GM12878 (cell line): ENCODE measurements around the gene FADD. TPM values are rescaled to one million over a fixed set of nuclear protein-coding genes. Genes with fewer than 3 reads are reported as not detected.

Experiments
- ATAC-seq: fragments of 200-7000 bp; cut with Tn5 transposase; 3 replicates; pipeline ENCODE4 v1.9.1; 2020; ENCODE audit warnings: mild to moderate bottlenecking, moderate library complexity
- BruUV-seq: library from RNA; stranded (reverse); fragments of 400-500 nt; replicated peaks from 2 replicates; lab custom pipeline; 2021; lab: Mats Ljungman, UMichigan
- CTCF ChIA-PET: fragments of 300-600 bp; sonication (Branson Sonifier 250); formaldehyde crosslinking; extraction: SDS; loops from one replicate; lab custom pipeline; 2021; ENCODE audit warnings: inconsistent platforms; lab: Yijun Ruan, JAX
- POLR2A ChIA-PET: fragments of 350-600 bp; formaldehyde crosslinking; extraction: SDS; loops from one replicate; lab custom pipeline; 2021; ENCODE audit warnings: inconsistent platforms; lab: Charles Lee
- RAD21 ChIA-PET: fragments of 300-600 bp; sonication (Branson Sonifier 250); formaldehyde crosslinking; loops from one replicate; lab custom pipeline; 2023; ENCODE audit warnings: antibody characterized with exemption; ENCODE audit not compliant: unreplicated experiment; lab: Charles Lee
- SMC1A ChIA-PET: fragments of 300-600 bp; sonication (Branson Sonifier 250); formaldehyde crosslinking; loops from one replicate; lab custom pipeline; 2023; ENCODE audit not compliant: unreplicated experiment, uncharacterized antibody; lab: Charles Lee
- DNase-seq: peaks from one replicate; pipeline ENCODE4 v3.0.0-alpha.2; 2011; ENCODE audit warnings: low read depth, low spot score
- FAIRE-seq: peaks from 3 replicates; lab custom pipeline; 2011; peaks lifted over from hg19 to GRCh38; lab: Jason Lieb, UNC
- H2AFZ ChIP-seq: 2 replicates; pipeline ENCODE4 v1.6.0; 2011; ENCODE audit warnings: low read depth, low read length, control low read depth; ENCODE audit not compliant: control insufficient read depth
- H3K27ac ChIP-seq: 2 replicates; pipeline ENCODE4 v1.5.1; 2011; ENCODE audit warnings: control low read depth; ENCODE audit not compliant: control insufficient read depth, insufficient read depth
- H3K27me3 ChIP-seq, 2 experiments: replicated peaks in 1 of 2; 2 replicates each; pipeline versions ENCODE4 v1.6.0 to v1.6.1; 2011; ENCODE audit warnings: low read length in 1 of 2; ENCODE audit not compliant: control insufficient read depth in 2 of 2, insufficient read depth in 2 of 2
- H3K36me3 ChIP-seq, 2 experiments: 2 replicates each; pipeline ENCODE4 v1.5.1; 2011; ENCODE audit warnings: low read length in 1 of 2; ENCODE audit not compliant: control insufficient read depth in 2 of 2, insufficient read depth in 2 of 2
- H3K4me1 ChIP-seq: 2 replicates; pipeline ENCODE4 v1.6.1; 2011; ENCODE audit warnings: mild to moderate bottlenecking, low read length, moderate library complexity, mixed read lengths; ENCODE audit not compliant: control insufficient read depth, insufficient read depth
- H3K4me2 ChIP-seq: 2 replicates; pipeline ENCODE4 v1.6.0; 2011; ENCODE audit warnings: control low read depth; ENCODE audit not compliant: control insufficient read depth, insufficient read depth
- H3K4me3 ChIP-seq: fragments of 200-600 bp; sonication (generic); 2 replicates; pipeline ENCODE4 v1.5.1; 2016
- H3K79me2 ChIP-seq: 2 replicates; pipeline ENCODE4 v1.6.0; 2011; ENCODE audit warnings: low read length; ENCODE audit not compliant: control insufficient read depth, insufficient read depth
- H3K9ac ChIP-seq: 2 replicates; pipeline ENCODE4 v1.8.0; 2011; ENCODE audit warnings: low read length, control low read depth, mixed read lengths; ENCODE audit not compliant: control insufficient read depth, insufficient read depth
- H3K9me3 ChIP-seq: replicated peaks from 3 replicates; pipeline ENCODE4 v1.5.1; 2011; ENCODE audit warnings: mild to moderate bottlenecking, low read length; ENCODE audit not compliant: control insufficient read depth, insufficient read depth
- H4K20me1 ChIP-seq: 2 replicates; pipeline ENCODE4 v1.6.0; 2011; ENCODE audit not compliant: control insufficient read depth, insufficient read depth
- FOS ChIP-seq: IDR thresholded peaks from 3 replicates; pipeline ENCODE4 v1.6.1; 2011; ENCODE audit warnings: borderline replicate concordance; ENCODE audit not compliant: insufficient read length; ENCODE audit errors: extremely low read depth
- IKZF2 ChIP-seq, 2 experiments: fragments of 450-650 bp; IDR thresholded peaks; 2 replicates each; pipeline ENCODE4 v1.6.1; 2017; ENCODE audit warnings: mild to moderate bottlenecking in 2 of 2, moderate library complexity in 2 of 2
- NFIC ChIP-seq: IDR thresholded peaks from 2 replicates; pipeline ENCODE4 v1.6.1; 2012; ENCODE audit warnings: low read depth, mild to moderate bottlenecking, inconsistent platforms, low read length, moderate library complexity
- RB1 ChIP-seq: fragments of 450-650 bp; formaldehyde crosslinking; IDR thresholded peaks from 2 replicates; pipeline ENCODE4 v1.6.1; 2017; ENCODE audit warnings: mild to moderate bottlenecking, borderline replicate concordance
- ZNF207 ChIP-seq: fragments of 450-650 bp; IDR thresholded peaks from 2 replicates; pipeline ENCODE4 v1.6.1; 2014; ENCODE audit warnings: antibody characterized with exemption, mild to moderate bottlenecking, borderline replicate concordance
- ZNF217 ChIP-seq: fragments of 450-650 bp; IDR thresholded peaks from 2 replicates; pipeline ENCODE4 v1.6.1; 2017; ENCODE audit warnings: antibody characterized with exemption, mild to moderate bottlenecking
- WGBS: methylation state at CpG from one replicate; pipeline ENCODE4 v1.1.6; 2016; ENCODE audit warnings: low lambda C conversion rate; ENCODE audit not compliant: insufficient replicate concordance, insufficient coverage; ENCODE audit errors: missing lambda C conversion rate; 5-methylcytosine and 5-hydroxymethylcytosine counted together
- in situ Hi-C: fragments of 300-500 bp; cut with MboI; formaldehyde crosslinking; loops from 9 replicates; pipeline ENCODE4 v1.14.3; 2018; ENCODE audit warnings: mixed read lengths
- intact Hi-C: fragments of 100-400 bp; cut with micrococcal nuclease; formaldehyde crosslinking; loops from one replicate; pipeline ENCODE4 v1.14.2; 2022; ENCODE audit not compliant: unreplicated experiment
- polyA plus RNA-seq, 11 experiments: library from polyadenylated mRNA; depleted of rRNA in 4 of 11; unstranded in 6 of 11; stranded (reverse) in 5 of 11; fragments of >200 nt; fragmentation: Nextera tagmentation in 4 of 11; fragmentation: Illumina TruSeq in 1 of 11; extraction: Ambion mirVana in 4 of 11; extraction: Trizol in 1 of 11; gene quantifications; 1 replicate in 1 of 11; 2 replicates in 10 of 11; pipeline versions ENCODE4 v1.2.1 to v1.2.3, GENCODE V29; 2011 to 2016; ENCODE audit warnings: inconsistent platforms in 2 of 11, missing spikeins in 2 of 11, low read depth in 1 of 11
- total RNA-seq, 4 experiments: library from RNA; depleted of rRNA in 3 of 4; stranded (reverse); fragments of >200 nt in 3 of 4; fragmentation: Illumina TruSeq in 1 of 4; extraction: Trizol in 1 of 4; gene quantifications; 2 replicates each; pipeline versions ENCODE4 v1.2.1 to v1.2.3, GENCODE V29; 2013 to 2021
- TF ChIP-seq, protein P1 (sequence below): fragments of 450-650 bp; IDR thresholded peaks from 2 replicates; pipeline ENCODE4 v1.6.1; 2016; ENCODE audit warnings: mild to moderate bottlenecking
- TF ChIP-seq, protein P2 (sequence below): fragments of 150-350 bp; IDR thresholded peaks from 2 replicates; pipeline ENCODE4 v1.6.1; 2016; ENCODE audit warnings: low read depth, low read length

FADD gene
- total and polyA plus RNA-seq, 10 of the 15 experiments (the other 5 are each of a cell fraction or from before 2014, with no cell fraction given): 0.32 to 38.7 (median 21.8) TPM

DNA sequence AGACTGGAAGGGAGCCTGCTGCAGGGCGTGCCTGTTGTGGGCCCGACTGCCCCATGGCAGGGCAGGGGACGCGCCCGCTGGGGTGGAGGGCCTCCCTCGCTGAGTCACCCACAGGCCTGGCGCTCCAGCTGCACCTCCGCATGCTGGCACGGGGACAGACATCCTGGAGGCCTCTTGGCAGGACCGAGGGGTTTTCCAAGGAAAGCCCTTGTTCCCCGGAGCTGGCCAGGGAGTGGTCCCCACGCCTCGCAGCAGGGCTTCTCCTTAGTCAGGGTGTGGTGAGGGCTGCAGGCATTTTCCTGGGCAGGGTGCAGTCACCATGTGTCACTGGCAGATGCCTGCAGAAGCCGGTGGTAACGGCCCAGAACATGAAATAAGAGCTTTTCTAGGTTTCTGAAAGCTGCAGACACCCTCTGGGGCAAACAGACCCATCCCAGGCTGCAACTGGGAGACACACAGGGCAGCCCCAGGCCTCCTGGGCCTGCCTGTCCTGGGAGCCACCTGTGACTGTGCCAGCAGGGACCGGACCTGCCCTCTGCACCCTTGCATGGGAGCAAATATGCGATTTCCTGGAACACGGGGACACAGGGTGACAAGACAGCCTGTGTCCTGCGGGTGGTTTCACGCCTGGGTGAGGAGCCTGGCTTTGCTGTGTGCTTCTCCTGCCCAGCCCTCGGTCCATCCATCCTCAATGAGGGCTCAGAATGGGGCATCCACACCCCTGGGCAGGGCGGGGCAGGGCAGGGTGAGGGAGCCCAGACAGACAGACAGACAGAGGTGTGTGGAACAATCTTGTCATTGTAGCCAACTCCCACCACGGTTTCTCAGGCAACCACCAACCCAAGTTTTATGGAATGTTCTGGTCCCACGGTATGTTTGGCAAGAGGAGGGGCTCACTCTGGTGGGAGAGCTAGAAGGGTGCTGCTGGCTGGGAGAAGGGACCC lies 43.2 kb upstream of the FADD start (continued):
- no peak for TF ChIP-seq ZNF217
- TF ChIP-seq, protein P1, sequence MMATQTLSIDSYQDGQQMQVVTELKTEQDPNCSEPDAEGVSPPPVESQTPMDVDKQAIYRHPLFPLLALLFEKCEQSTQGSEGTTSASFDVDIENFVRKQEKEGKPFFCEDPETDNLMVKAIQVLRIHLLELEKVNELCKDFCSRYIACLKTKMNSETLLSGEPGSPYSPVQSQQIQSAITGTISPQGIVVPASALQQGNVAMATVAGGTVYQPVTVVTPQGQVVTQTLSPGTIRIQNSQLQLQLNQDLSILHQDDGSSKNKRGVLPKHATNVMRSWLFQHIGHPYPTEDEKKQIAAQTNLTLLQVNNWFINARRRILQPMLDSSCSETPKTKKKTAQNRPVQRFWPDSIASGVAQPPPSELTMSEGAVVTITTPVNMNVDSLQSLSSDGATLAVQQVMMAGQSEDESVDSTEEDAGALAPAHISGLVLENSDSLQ: no peak

DNA sequence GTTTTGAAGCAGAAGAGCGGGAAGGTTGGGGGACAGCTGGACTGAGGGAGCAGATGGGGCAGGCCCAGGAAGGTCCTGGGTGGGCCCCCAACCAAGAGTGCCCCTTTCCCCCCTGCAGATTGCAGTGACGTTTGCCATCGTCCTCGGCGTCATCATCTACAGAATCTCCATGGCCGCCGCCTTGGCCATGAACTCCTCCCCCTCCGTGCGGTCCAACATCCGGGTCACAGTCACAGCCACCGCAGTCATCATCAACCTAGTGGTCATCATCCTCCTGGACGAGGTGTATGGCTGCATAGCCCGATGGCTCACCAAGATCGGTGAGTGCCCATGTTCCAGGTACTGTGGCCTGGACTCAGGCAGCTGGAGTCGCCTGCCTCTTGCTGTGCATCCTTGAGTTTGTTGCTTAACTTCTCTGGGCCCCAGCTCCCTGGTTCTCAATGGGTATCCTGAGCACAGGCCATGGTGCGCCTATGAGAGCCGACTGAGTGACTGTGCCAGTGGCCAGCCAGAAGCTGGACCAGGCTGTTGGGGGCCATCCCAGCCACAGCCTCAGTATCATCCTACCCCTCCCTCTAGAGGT lies 42.0 kb upstream of the FADD start:
- FAIRE-seq (no peak), ATAC-seq (no peak), DNase-seq (no peak)
- in situ Hi-C loops (no loop called here), intact Hi-C loops (no loop called here)
- RAD21 ChIA-PET: no interaction called here
- Histone ChIP-seq H3K79me2 (no peaks in the 10 kb centered on the region), H4K20me1 (no peaks in the 10 kb centered on the region), H3K9ac (no peak overlapping the region), H3K9me3 (no peaks in the 10 kb centered on the region), H3K4me3 (no peak overlapping the region), H3K36me3 (no peaks in the 10 kb centered on the region), H3K27ac (no peak overlapping the region), H3K4me2 (no peak overlapping the region), H3K27me3 (no peaks in the 10 kb centered on the region), H2AFZ (no peak overlapping the region), H3K4me1 (no peaks in the 10 kb centered on the region)
- SMC1A ChIA-PET: no interaction called here
- CTCF ChIA-PET: no interaction called here
- BruUV-seq: no TSS peak
- POLR2A ChIA-PET: no interaction called here
- 58% methylated on average over 17 of the region's 17 CpGs for WGBS
- TF ChIP-seq IKZF2 (IDR thresholded peaks at IDR 0.05) (no peak), FOS (no peak), ZNF207 (no peak), RB1 (no peak), NFIC (no peak)
- TF ChIP-seq, protein P2, sequence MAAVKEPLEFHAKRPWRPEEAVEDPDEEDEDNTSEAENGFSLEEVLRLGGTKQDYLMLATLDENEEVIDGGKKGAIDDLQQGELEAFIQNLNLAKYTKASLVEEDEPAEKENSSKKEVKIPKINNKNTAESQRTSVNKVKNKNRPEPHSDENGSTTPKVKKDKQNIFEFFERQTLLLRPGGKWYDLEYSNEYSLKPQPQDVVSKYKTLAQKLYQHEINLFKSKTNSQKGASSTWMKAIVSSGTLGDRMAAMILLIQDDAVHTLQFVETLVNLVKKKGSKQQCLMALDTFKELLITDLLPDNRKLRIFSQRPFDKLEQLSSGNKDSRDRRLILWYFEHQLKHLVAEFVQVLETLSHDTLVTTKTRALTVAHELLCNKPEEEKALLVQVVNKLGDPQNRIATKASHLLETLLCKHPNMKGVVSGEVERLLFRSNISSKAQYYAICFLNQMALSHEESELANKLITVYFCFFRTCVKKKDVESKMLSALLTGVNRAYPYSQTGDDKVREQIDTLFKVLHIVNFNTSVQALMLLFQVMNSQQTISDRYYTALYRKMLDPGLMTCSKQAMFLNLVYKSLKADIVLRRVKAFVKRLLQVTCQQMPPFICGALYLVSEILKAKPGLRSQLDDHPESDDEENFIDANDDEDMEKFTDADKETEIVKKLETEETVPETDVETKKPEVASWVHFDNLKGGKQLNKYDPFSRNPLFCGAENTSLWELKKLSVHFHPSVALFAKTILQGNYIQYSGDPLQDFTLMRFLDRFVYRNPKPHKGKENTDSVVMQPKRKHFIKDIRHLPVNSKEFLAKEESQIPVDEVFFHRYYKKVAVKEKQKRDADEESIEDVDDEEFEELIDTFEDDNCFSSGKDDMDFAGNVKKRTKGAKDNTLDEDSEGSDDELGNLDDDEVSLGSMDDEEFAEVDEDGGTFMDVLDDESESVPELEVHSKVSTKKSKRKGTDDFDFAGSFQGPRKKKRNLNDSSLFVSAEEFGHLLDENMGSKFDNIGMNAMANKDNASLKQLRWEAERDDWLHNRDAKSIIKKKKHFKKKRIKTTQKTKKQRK: no peak
